NCI-H2029 (cell line): Measurements from ENCODE around the gene CD79A.

ENCODE experiments used
- DNase-seq: peaks from one replicate; lab custom pipeline; 2025; lab: John Stamatoyannopoulos, UW

The CD79A gene

GRCh38 chr19:41876847-41877832, at the start of gene CD79A:
TSS of gene CD79A (plus strand) at chr19:41877279. CDS start at chr19:41877305, 26 bp downstream.
- DNase-seq, result no peak

- no peak for DNase-seq
These were observed 38.9 kb upstream of the CD79A start for GRCh38 chr19:41837981-41838708.

- no peak for DNase-seq
These were observed 37.9 kb upstream of the CD79A start for GRCh38 chr19:41839211-41839610.

GRCh38 chr19:41843371-41843770, 33.7 kb upstream of the CD79A start:
- no peak for DNase-seq

- DNase-seq, result no peak
These were observed 32.5 kb upstream of the CD79A start, which contains the start of gene LYPD4 for GRCh38 chr19:41844601-41845000. TSS of gene LYPD4 (minus strand) at chr19:41844683. CDS start at chr19:41839285, 5,398 bp downstream.

GRCh38 chr19:41845001-41845050, 32.3 kb upstream of the CD79A start, which contains the start of gene DMRTC2:
TSS of gene DMRTC2 (plus strand) at chr19:41845042. CDS start at chr19:41847429, 2,387 bp downstream.
- no peak for DNase-seq

- DNase-seq, result no peak
These were observed 32.0 kb upstream of the CD79A start for GRCh38 chr19:41845051-41845590.

- DNase-seq, result no peak
These were observed 29.6 kb upstream of the CD79A start for GRCh38 chr19:41847351-41848105.

GRCh38 chr19:41848666-41849065, 28.4 kb upstream of the CD79A start:
- no peak for DNase-seq

- no peak for DNase-seq
These were observed 28.0 kb upstream of the CD79A start for GRCh38 chr19:41849067-41849466.

- DNase-seq, result no peak
These were observed 26.7 kb upstream of the CD79A start for GRCh38 chr19:41850381-41850780.

- DNase-seq, result no peak
These were observed 25.6 kb upstream of the CD79A start for GRCh38 chr19:41851456-41851855.

- DNase-seq, result no peak
These were observed 23.7 kb upstream of the CD79A start for GRCh38 chr19:41853344-41853743.

- DNase-seq, result no peak
These were observed 23.3 kb upstream of the CD79A start for GRCh38 chr19:41853768-41854167.

GRCh38 chr19:41859213-41859617, 17.9 kb upstream of the CD79A start:
- DNase-seq, result no peak

- DNase-seq, result peak; percentile 98
These were observed 17.3 kb upstream of the CD79A start, which contains the start of gene RPS19 for GRCh38 chr19:41859618-41860418. TSS of gene RPS19 (plus strand) at chr19:41860255. CDS start at chr19:41860775, 520 bp downstream.

- DNase-seq, result no peak
These were observed 16.5 kb upstream of the CD79A start for GRCh38 chr19:41860419-41861115.

- no peak for DNase-seq
These were observed 15.8 kb upstream of the CD79A start for GRCh38 chr19:41861116-41861768.

- DNase-seq, result no peak
These were observed 15.2 kb upstream of the CD79A start for GRCh38 chr19:41861846-41862245.

- no peak for DNase-seq
These were observed 14.6 kb upstream of the CD79A start for GRCh38 chr19:41862445-41862986.
